PFSK-1 (cell line): ENCODE measurements around the gene RNF145.

Source experiments
- FOXP2 ChIP-seq: optimal IDR thresholded peaks from 2 replicates; pipeline ENCODE3; 2011; ENCODE audit warnings: borderline replicate concordance, control low read depth, inconsistent platforms; ENCODE audit not compliant: insufficient read depth; ENCODE audit errors: extremely low read length, extremely low read depth
- POLR2AphosphoS5 ChIP-seq: IDR thresholded peaks from 2 replicates; pipeline ENCODE4 v1.6.1; 2012; ENCODE audit warnings: low read depth, mild to moderate bottlenecking, control low read depth, low read length, moderate library complexity
- SIN3A ChIP-seq: IDR thresholded peaks from 2 replicates; pipeline ENCODE4 v1.6.1; 2012; ENCODE audit warnings: mild to moderate bottlenecking, low read length, moderate library complexity, borderline replicate concordance; ENCODE audit not compliant: insufficient read depth
- TAF1 ChIP-seq: IDR thresholded peaks from 2 replicates; pipeline ENCODE4 v1.6.1; 2012; ENCODE audit warnings: low read length, control low read depth, borderline replicate concordance; ENCODE audit not compliant: insufficient read depth
- TF ChIP-seq, protein P1 (sequence below), 2 experiments: IDR thresholded peaks; 2 replicates each; pipeline versions ENCODE4 v1.6.1 to v1.8.0; 2011 to 2012; ENCODE audit warnings: low read depth in 2 of 2, low read length in 2 of 2, control low read depth in 1 of 2, inconsistent platforms in 1 of 2, mild to moderate bottlenecking in 1 of 2, moderate library complexity in 1 of 2; ENCODE audit not compliant: insufficient read depth in 1 of 2

Gene RNF145

GRCh38 chr5:159211729-159212174 is 2.4 kb upstream of the RNF145 start:
- no peak for TF ChIP-seq POLR2AphosphoS5
- TF ChIP-seq, protein P1, sequence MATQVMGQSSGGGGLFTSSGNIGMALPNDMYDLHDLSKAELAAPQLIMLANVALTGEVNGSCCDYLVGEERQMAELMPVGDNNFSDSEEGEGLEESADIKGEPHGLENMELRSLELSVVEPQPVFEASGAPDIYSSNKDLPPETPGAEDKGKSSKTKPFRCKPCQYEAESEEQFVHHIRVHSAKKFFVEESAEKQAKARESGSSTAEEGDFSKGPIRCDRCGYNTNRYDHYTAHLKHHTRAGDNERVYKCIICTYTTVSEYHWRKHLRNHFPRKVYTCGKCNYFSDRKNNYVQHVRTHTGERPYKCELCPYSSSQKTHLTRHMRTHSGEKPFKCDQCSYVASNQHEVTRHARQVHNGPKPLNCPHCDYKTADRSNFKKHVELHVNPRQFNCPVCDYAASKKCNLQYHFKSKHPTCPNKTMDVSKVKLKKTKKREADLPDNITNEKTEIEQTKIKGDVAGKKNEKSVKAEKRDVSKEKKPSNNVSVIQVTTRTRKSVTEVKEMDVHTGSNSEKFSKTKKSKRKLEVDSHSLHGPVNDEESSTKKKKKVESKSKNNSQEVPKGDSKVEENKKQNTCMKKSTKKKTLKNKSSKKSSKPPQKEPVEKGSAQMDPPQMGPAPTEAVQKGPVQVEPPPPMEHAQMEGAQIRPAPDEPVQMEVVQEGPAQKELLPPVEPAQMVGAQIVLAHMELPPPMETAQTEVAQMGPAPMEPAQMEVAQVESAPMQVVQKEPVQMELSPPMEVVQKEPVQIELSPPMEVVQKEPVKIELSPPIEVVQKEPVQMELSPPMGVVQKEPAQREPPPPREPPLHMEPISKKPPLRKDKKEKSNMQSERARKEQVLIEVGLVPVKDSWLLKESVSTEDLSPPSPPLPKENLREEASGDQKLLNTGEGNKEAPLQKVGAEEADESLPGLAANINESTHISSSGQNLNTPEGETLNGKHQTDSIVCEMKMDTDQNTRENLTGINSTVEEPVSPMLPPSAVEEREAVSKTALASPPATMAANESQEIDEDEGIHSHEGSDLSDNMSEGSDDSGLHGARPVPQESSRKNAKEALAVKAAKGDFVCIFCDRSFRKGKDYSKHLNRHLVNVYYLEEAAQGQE (IDR thresholded peaks at IDR 0.05; ENCODE audit: insufficient read depth in 1 of 2, low read depth in 2 of 2, low read length in 2 of 2): no peak
- TF ChIP-seq TAF1: no peak
- no peak for TF ChIP-seq FOXP2
- TF ChIP-seq SIN3A: no peak

DNA sequence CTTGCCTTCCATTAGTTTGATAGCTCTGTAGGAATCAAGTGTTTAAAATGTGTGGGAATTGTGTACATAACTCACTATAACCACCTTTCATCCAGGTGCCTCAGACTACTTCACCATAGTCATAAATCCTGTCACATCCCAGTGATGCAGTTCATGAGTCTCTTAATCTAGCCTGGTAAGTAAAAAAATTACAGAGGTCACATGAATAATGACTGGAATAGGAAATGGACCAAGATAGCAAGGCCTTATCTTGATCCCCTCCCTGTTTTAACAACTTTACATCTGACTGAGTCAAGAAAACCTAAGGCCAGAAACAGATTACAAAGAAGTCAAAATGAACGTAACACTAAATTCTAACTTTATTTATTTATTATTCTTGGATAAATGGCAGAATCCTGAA is 1.5 kb upstream of the RNF145 start:
- TF ChIP-seq TAF1 (no peak), POLR2AphosphoS5 (no peak), SIN3A (no peak), FOXP2 (no peak)
- TF ChIP-seq, protein P1 (IDR thresholded peaks at IDR 0.05; ENCODE audit: insufficient read depth in 1 of 2, low read depth in 2 of 2, low read length in 2 of 2): no peak

DNA sequence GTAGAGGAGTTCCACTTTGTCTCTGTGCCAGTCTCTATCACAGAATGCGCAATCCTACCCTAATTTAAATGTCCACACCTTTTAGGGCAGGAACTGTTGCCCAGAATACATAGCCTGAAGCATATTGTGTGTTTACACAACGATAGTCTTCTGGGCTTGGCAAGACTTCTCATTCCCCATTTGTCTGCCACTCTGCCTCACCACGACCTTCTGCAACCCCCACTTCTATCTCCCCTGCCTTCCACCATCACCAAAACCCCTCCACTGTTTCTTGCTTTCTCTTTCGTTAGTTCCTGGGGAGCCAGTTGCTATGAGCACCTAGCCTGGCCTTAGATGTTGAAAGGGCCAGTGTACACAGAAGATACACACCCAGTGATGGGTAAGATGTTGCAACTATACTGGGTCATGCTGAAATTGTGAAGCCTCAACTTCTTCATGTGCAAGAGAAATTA is 883 bp upstream of the RNF145 start:
- TF ChIP-seq, protein P1 (IDR thresholded peaks at IDR 0.05; ENCODE audit: insufficient read depth in 1 of 2, low read depth in 2 of 2, low read length in 2 of 2): no peak
- TF ChIP-seq FOXP2 (no peak), POLR2AphosphoS5 (no peak), TAF1 (no peak)

GRCh38 chr5:159208514-159209437 is 577 bp downstream of the RNF145 start:
- TF ChIP-seq FOXP2: no peak
- TF ChIP-seq POLR2AphosphoS5: no peak
- TF ChIP-seq, protein P1 (IDR thresholded peaks at IDR 0.05; ENCODE audit: insufficient read depth in 1 of 2, low read depth in 2 of 2, low read length in 2 of 2): no peak
- TF ChIP-seq TAF1: no peak
- no peak for TF ChIP-seq SIN3A
